Measurements from ENCODE around the gene SLC22A16. TPM values are rescaled to one million over a fixed set of nuclear protein-coding genes. Genes with fewer than 3 reads are reported as not detected.

Gene SLC22A16
- total and polyA plus RNA-seq, 4 donors, result 0.63 to 1.3 (median 0.77) TPM

- Histone ChIP-seq H3K27me3 (ENCODE audit: control insufficient read depth, insufficient read depth, low read length) (no peaks in the 10 kb centered on the region), H3K36me3 (ENCODE audit: control insufficient read depth, insufficient read depth, low read length) (no peaks in the 10 kb centered on the region), H3K9me3 (ENCODE audit: control insufficient read depth, insufficient read depth, low read length) (no peaks in the 10 kb centered on the region), H3K4me3 (ENCODE audit: low read depth, low read length) (no peak within 1 kb of the TSS), H3K4me1 (ENCODE audit: control insufficient read depth, insufficient read depth, low read length) (peaks cover 21% of the 10 kb centered on the region), H3K27ac (ENCODE audit: low read depth, low read length) (peak within 1 kb of the TSS; percentile 86)
- DNase-seq (ENCODE audit: low read depth in 4 of 6, low spot score in 6 of 6), result peak; percentile 64 to 90 (median 72)
- WGBS (ENCODE audit: insufficient coverage), result 39% methylated on average over 9 of the region's 12 CpGs
Measured at GRCh38 chr6:110415086-110415916, 61.1 kb downstream of the SLC22A16 start, which contains the start of gene DDO. Gene DDO, minus strand, starts transcription at chr6:110415575. Its CDS starts 2,113 bp downstream, at chr6:110413462.

GRCh38 chr6:110414669-110415068 is 61.7 kb downstream of the SLC22A16 start:
- Histone ChIP-seq H3K36me3 (ENCODE audit: control insufficient read depth, insufficient read depth, low read length) (no peaks in the 10 kb centered on the region), H3K27ac (ENCODE audit: low read depth, low read length) (peak overlapping the region; percentile 86), H3K9me3 (ENCODE audit: control insufficient read depth, insufficient read depth, low read length) (no peaks in the 10 kb centered on the region), H3K4me3 (ENCODE audit: low read depth, low read length) (no peak overlapping the region), H3K4me1 (ENCODE audit: control insufficient read depth, insufficient read depth, low read length) (peaks cover 21% of the 10 kb centered on the region), H3K27me3 (ENCODE audit: control insufficient read depth, insufficient read depth, low read length) (no peaks in the 10 kb centered on the region)
- 47% methylated on average over 2 of the region's 4 CpGs for WGBS (ENCODE audit: insufficient coverage)
- DNase-seq (ENCODE audit: low read depth in 4 of 6, low spot score in 6 of 6), result peak in 1 of 6 donors; percentile 23

- Histone ChIP-seq H3K4me1 (ENCODE audit: control insufficient read depth, insufficient read depth, low read length) (peaks cover 28% of the 10 kb centered on the region), H3K27ac (ENCODE audit: low read depth, low read length) (no peak overlapping the region), H3K27me3 (ENCODE audit: control insufficient read depth, insufficient read depth, low read length) (no peaks in the 10 kb centered on the region), H3K36me3 (ENCODE audit: control insufficient read depth, insufficient read depth, low read length) (no peaks in the 10 kb centered on the region), H3K9me3 (ENCODE audit: control insufficient read depth, insufficient read depth, low read length) (no peaks in the 10 kb centered on the region), H3K4me3 (ENCODE audit: low read depth, low read length) (no peak overlapping the region)
- 87% methylated on average over 8 of the region's 8 CpGs for WGBS (ENCODE audit: insufficient coverage)
- DNase-seq (ENCODE audit: low read depth in 4 of 6, low spot score in 6 of 6), result no peak
Measured at GRCh38 chr6:110412360-110412759, 64.1 kb downstream of the SLC22A16 start.

GRCh38 chr6:110410511-110410910 is 65.9 kb downstream of the SLC22A16 start:
- no peaks in the 10 kb centered on the region for H3K9me3 ChIP-seq (ENCODE audit: control insufficient read depth, insufficient read depth, low read length)
- 100% methylated on average over 1 of the region's 4 CpGs for WGBS (ENCODE audit: insufficient coverage)
- H3K4me1 ChIP-seq (ENCODE audit: control insufficient read depth, insufficient read depth, low read length), result peaks cover 26% of the 10 kb centered on the region
- no peak overlapping the region for H3K27ac ChIP-seq (ENCODE audit: low read depth, low read length)
- no peaks in the 10 kb centered on the region for H3K27me3 ChIP-seq (ENCODE audit: control insufficient read depth, insufficient read depth, low read length)
- H3K36me3 ChIP-seq (ENCODE audit: control insufficient read depth, insufficient read depth, low read length), result no peaks in the 10 kb centered on the region
- no peak overlapping the region for H3K4me3 ChIP-seq (ENCODE audit: low read depth, low read length)
- DNase-seq (ENCODE audit: low read depth in 4 of 6, low spot score in 6 of 6), result no peak

DNA sequence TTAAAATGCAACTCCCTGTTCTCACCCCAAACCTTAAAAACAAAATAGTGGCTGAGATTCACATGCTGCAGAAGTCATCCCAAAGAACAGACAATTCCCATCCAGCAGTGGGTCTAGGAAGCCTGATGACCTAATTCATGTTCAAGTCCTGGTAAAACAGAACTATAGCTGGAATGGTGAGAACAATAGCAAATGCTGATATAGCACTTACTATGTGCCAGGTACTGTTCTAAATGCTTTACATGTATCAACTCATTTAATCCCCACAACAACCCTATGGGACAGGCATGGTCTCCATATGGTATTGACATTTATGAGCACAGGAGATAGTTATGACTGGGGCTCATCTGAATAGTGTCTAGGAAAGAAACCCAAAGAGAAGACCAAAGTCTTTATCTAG is 66.6 kb downstream of the SLC22A16 start:
- Histone ChIP-seq H3K36me3 (ENCODE audit: control insufficient read depth, insufficient read depth, low read length) (no peaks in the 10 kb centered on the region), H3K27ac (ENCODE audit: low read depth, low read length) (no peak overlapping the region), H3K4me3 (ENCODE audit: low read depth, low read length) (no peak overlapping the region), H3K27me3 (ENCODE audit: control insufficient read depth, insufficient read depth, low read length) (no peaks in the 10 kb centered on the region), H3K9me3 (ENCODE audit: control insufficient read depth, insufficient read depth, low read length) (no peaks in the 10 kb centered on the region), H3K4me1 (ENCODE audit: control insufficient read depth, insufficient read depth, low read length) (peaks cover 19% of the 10 kb centered on the region)
- DNase-seq (ENCODE audit: low read depth in 4 of 6, low spot score in 6 of 6), result no peak

- Histone ChIP-seq H3K9me3 (ENCODE audit: control insufficient read depth, insufficient read depth, low read length) (no peaks in the 10 kb centered on the region), H3K4me3 (ENCODE audit: low read depth, low read length) (no peak overlapping the region), H3K27me3 (ENCODE audit: control insufficient read depth, insufficient read depth, low read length) (no peaks in the 10 kb centered on the region), H3K27ac (ENCODE audit: low read depth, low read length) (no peak overlapping the region), H3K36me3 (ENCODE audit: control insufficient read depth, insufficient read depth, low read length) (no peaks in the 10 kb centered on the region), H3K4me1 (ENCODE audit: control insufficient read depth, insufficient read depth, low read length) (peaks cover 10% of the 10 kb centered on the region)
- WGBS (ENCODE audit: insufficient coverage), result 51% methylated on average over 6 of the region's 6 CpGs
- peak in 1 of 6 donors; percentile 21 for DNase-seq (ENCODE audit: low read depth in 4 of 6, low spot score in 6 of 6)
Measured at GRCh38 chr6:110408901-110409300, 67.5 kb downstream of the SLC22A16 start.

GRCh38 chr6:110404607-110405006 is 71.8 kb downstream of the SLC22A16 start:
- WGBS (ENCODE audit: insufficient coverage), result 80% methylated on average over 1 of the region's 8 CpGs
- no peak overlapping the region for H3K27ac ChIP-seq (ENCODE audit: low read depth, low read length)

GRCh38 chr6:110401585-110402176 is 74.7 kb downstream of the SLC22A16 start:
- no peak for DNase-seq (ENCODE audit: low read depth in 4 of 6, low spot score in 6 of 6)
- Histone ChIP-seq H3K4me3 (ENCODE audit: low read depth, low read length) (no peak overlapping the region), H3K36me3 (ENCODE audit: control insufficient read depth, insufficient read depth, low read length) (no peaks in the 10 kb centered on the region), H3K27ac (ENCODE audit: low read depth, low read length) (no peak overlapping the region), H3K9me3 (ENCODE audit: control insufficient read depth, insufficient read depth, low read length) (no peaks in the 10 kb centered on the region), H3K4me1 (ENCODE audit: control insufficient read depth, insufficient read depth, low read length) (peaks cover 12% of the 10 kb centered on the region), H3K27me3 (ENCODE audit: control insufficient read depth, insufficient read depth, low read length) (no peaks in the 10 kb centered on the region)
- no CpG with 5 or more reads among the region's 4 CpGs for WGBS (ENCODE audit: insufficient coverage)

More at GRCh38 chr6:110404607-110405006, 71.8 kb downstream of the SLC22A16 start:
- Histone ChIP-seq H3K27me3 (ENCODE audit: control insufficient read depth, insufficient read depth, low read length) (no peaks in the 10 kb centered on the region), H3K9me3 (ENCODE audit: control insufficient read depth, insufficient read depth, low read length) (no peaks in the 10 kb centered on the region), H3K4me3 (ENCODE audit: low read depth, low read length) (no peak overlapping the region), H3K36me3 (ENCODE audit: control insufficient read depth, insufficient read depth, low read length) (no peaks in the 10 kb centered on the region), H3K4me1 (ENCODE audit: control insufficient read depth, insufficient read depth, low read length) (peaks cover 16% of the 10 kb centered on the region)
- DNase-seq (ENCODE audit: low read depth in 4 of 6, low spot score in 6 of 6), result no peak

GRCh38 chr6:110400208-110400607 is 76.2 kb downstream of the SLC22A16 start:
- H3K9me3 ChIP-seq (ENCODE audit: control insufficient read depth, insufficient read depth, low read length), result no peaks in the 10 kb centered on the region
- no peak for DNase-seq (ENCODE audit: low read depth in 4 of 6, low spot score in 6 of 6)
- H3K4me3 ChIP-seq (ENCODE audit: low read depth, low read length), result peak overlapping the region; percentile 31
- 81% methylated on average over 14 of the region's 18 CpGs for WGBS (ENCODE audit: insufficient coverage)
- H3K27me3 ChIP-seq (ENCODE audit: control insufficient read depth, insufficient read depth, low read length), result no peaks in the 10 kb centered on the region
- H3K4me1 ChIP-seq (ENCODE audit: control insufficient read depth, insufficient read depth, low read length), result peaks cover 17% of the 10 kb centered on the region
- no peak overlapping the region for H3K27ac ChIP-seq (ENCODE audit: low read depth, low read length)
- no peaks in the 10 kb centered on the region for H3K36me3 ChIP-seq (ENCODE audit: control insufficient read depth, insufficient read depth, low read length)

Data from spinal cord (tissue), 10 donors.